ENCODE data around the gene NOS1AP. TPM values are rescaled to one million over a fixed set of nuclear protein-coding genes. Genes with fewer than 3 reads are reported as not detected.

NOS1AP gene
- total and polyA plus RNA-seq, 3 experiments from 2014 or later = 0.07 TPM; not detected in 2

- H3K27ac ChIP-seq (ENCODE audit: low read depth, low read length) = no peak overlapping the region
- no peak overlapping the region for H3K4me3 Mint-ChIP-seq
- peaks cover 5 to 40% of the 10 kb centered on the region in 2 donors for H3K27me3 Mint-ChIP-seq
- no peaks in the 10 kb centered on the region for H3K36me3 ChIP-seq (ENCODE audit: insufficient read depth, low read length)
- H3K9me3 ChIP-seq (ENCODE audit: low read length) = no peaks in the 10 kb centered on the region
- H3K4me3 ChIP-seq (ENCODE audit: low read length) = no peak overlapping the region
- H3K9me3 Mint-ChIP-seq = no peaks in the 10 kb centered on the region
- no peaks in the 10 kb centered on the region for H3K36me3 Mint-ChIP-seq
- H3K27ac Mint-ChIP-seq = no peak overlapping the region
- H3K27me3 ChIP-seq (ENCODE audit: insufficient read depth, low read length, poor library complexity, severe bottlenecking) = no peaks in the 10 kb centered on the region
- DNase-seq = no peak
- no peaks in the 10 kb centered on the region for H3K4me1 ChIP-seq (ENCODE audit: insufficient read depth, low read length)
- no peaks in the 10 kb centered on the region for H3K4me1 Mint-ChIP-seq
- ChIA-PET POLR2A (no interaction called here), CTCF (no interaction called here)
Observed at GRCh38 chr1:162358928-162359327, 289.4 kb downstream of the NOS1AP start.

GRCh38 chr1:162359523-162360236, 290.2 kb downstream of the NOS1AP start:
- DNase-seq = no peak
- no peaks in the 10 kb centered on the region for H3K36me3 ChIP-seq (ENCODE audit: insufficient read depth, low read length)
- Mint-ChIP-seq H3K27me3 (peaks cover 5 to 40% of the 10 kb centered on the region in 2 donors), H3K9me3 (no peaks in the 10 kb centered on the region), H3K27ac (no peak overlapping the region), H3K4me3 (no peak overlapping the region), H3K36me3 (no peaks in the 10 kb centered on the region), H3K4me1 (no peaks in the 10 kb centered on the region)
- ChIA-PET CTCF (no interaction called here), POLR2A (no interaction called here)
- H3K27me3 ChIP-seq (ENCODE audit: insufficient read depth, low read length, poor library complexity, severe bottlenecking) = no peaks in the 10 kb centered on the region
- no peaks in the 10 kb centered on the region for H3K9me3 ChIP-seq (ENCODE audit: low read length)
- no peak overlapping the region for H3K27ac ChIP-seq (ENCODE audit: low read depth, low read length)
- H3K4me3 ChIP-seq (ENCODE audit: low read length) = no peak overlapping the region
- no peaks in the 10 kb centered on the region for H3K4me1 ChIP-seq (ENCODE audit: insufficient read depth, low read length)

- Mint-ChIP-seq H3K27ac (no peak overlapping the region), H3K4me3 (no peak overlapping the region), H3K36me3 (no peaks in the 10 kb centered on the region), H3K4me1 (no peaks in the 10 kb centered on the region), H3K27me3 (peaks cover 5 to 38% of the 10 kb centered on the region in 2 donors), H3K9me3 (no peaks in the 10 kb centered on the region)
- no peaks in the 10 kb centered on the region for H3K4me1 ChIP-seq (ENCODE audit: insufficient read depth, low read length)
- no peak overlapping the region for H3K4me3 ChIP-seq (ENCODE audit: low read length)
- POLR2A ChIA-PET = no interaction called here
- no peaks in the 10 kb centered on the region for H3K36me3 ChIP-seq (ENCODE audit: insufficient read depth, low read length)
- DNase-seq = no peak
- H3K27me3 ChIP-seq (ENCODE audit: insufficient read depth, low read length, poor library complexity, severe bottlenecking) = no peaks in the 10 kb centered on the region
- CTCF ChIA-PET = no interaction called here
- no peaks in the 10 kb centered on the region for H3K9me3 ChIP-seq (ENCODE audit: low read length)
- no peak overlapping the region for H3K27ac ChIP-seq (ENCODE audit: low read depth, low read length)
Observed at GRCh38 chr1:162360237-162360873, 290.9 kb downstream of the NOS1AP start.

- DNase-seq = no peak
Observed at GRCh38 chr1:162360874-162361260, 291.4 kb downstream of the NOS1AP start.

GRCh38 chr1:162361349-162361748, 291.9 kb downstream of the NOS1AP start:
- no peaks in the 10 kb centered on the region for H3K9me3 Mint-ChIP-seq
- Histone ChIP-seq H3K4me3 (ENCODE audit: low read length) (no peak overlapping the region), H3K27ac (ENCODE audit: low read depth, low read length) (no peak overlapping the region), H3K9me3 (ENCODE audit: low read length) (no peaks in the 10 kb centered on the region), H3K27me3 (ENCODE audit: insufficient read depth, low read length, poor library complexity, severe bottlenecking) (no peaks in the 10 kb centered on the region), H3K36me3 (ENCODE audit: insufficient read depth, low read length) (no peaks in the 10 kb centered on the region), H3K4me1 (ENCODE audit: insufficient read depth, low read length) (no peaks in the 10 kb centered on the region)
- POLR2A ChIA-PET = no interaction called here
- H3K27ac Mint-ChIP-seq = no peak overlapping the region
- no peak overlapping the region for H3K4me3 Mint-ChIP-seq
- no peak for DNase-seq
- CTCF ChIA-PET = no interaction called here
- peaks cover 2 to 40% of the 10 kb centered on the region in 2 donors for H3K27me3 Mint-ChIP-seq
- no peaks in the 10 kb centered on the region for H3K4me1 Mint-ChIP-seq
- no peaks in the 10 kb centered on the region for H3K36me3 Mint-ChIP-seq

More at GRCh38 chr1:162360874-162361260, 291.4 kb downstream of the NOS1AP start:
- Mint-ChIP-seq H3K27ac (no peak overlapping the region), H3K4me1 (no peaks in the 10 kb centered on the region), H3K9me3 (no peaks in the 10 kb centered on the region), H3K27me3 (peaks cover 2 to 41% of the 10 kb centered on the region in 2 donors), H3K4me3 (no peak overlapping the region), H3K36me3 (no peaks in the 10 kb centered on the region)
- POLR2A ChIA-PET = no interaction called here
- Histone ChIP-seq H3K36me3 (ENCODE audit: insufficient read depth, low read length) (no peaks in the 10 kb centered on the region), H3K9me3 (ENCODE audit: low read length) (no peaks in the 10 kb centered on the region), H3K27ac (ENCODE audit: low read depth, low read length) (no peak overlapping the region), H3K4me3 (ENCODE audit: low read length) (no peak overlapping the region), H3K27me3 (ENCODE audit: insufficient read depth, low read length, poor library complexity, severe bottlenecking) (no peaks in the 10 kb centered on the region), H3K4me1 (ENCODE audit: insufficient read depth, low read length) (no peaks in the 10 kb centered on the region)
- CTCF ChIA-PET = no interaction called here

GRCh38 chr1:162363823-162364222, 294.3 kb downstream of the NOS1AP start:
- ChIA-PET POLR2A (no interaction called here), CTCF (no interaction called here)
- H3K36me3 Mint-ChIP-seq = no peaks in the 10 kb centered on the region
- Histone ChIP-seq H3K9me3 (ENCODE audit: low read length) (no peaks in the 10 kb centered on the region), H3K27ac (ENCODE audit: low read depth, low read length) (no peak overlapping the region), H3K4me1 (ENCODE audit: insufficient read depth, low read length) (no peaks in the 10 kb centered on the region), H3K27me3 (ENCODE audit: insufficient read depth, low read length, poor library complexity, severe bottlenecking) (no peaks in the 10 kb centered on the region), H3K36me3 (ENCODE audit: insufficient read depth, low read length) (no peaks in the 10 kb centered on the region), H3K4me3 (ENCODE audit: low read length) (no peak overlapping the region)
- no peaks in the 10 kb centered on the region for H3K9me3 Mint-ChIP-seq
- H3K27ac Mint-ChIP-seq = no peak overlapping the region
- H3K27me3 Mint-ChIP-seq = peaks cover 7 to 27% of the 10 kb centered on the region in 2 donors
- no peaks in the 10 kb centered on the region for H3K4me1 Mint-ChIP-seq
- H3K4me3 Mint-ChIP-seq = no peak overlapping the region
- no peak for DNase-seq

- Mint-ChIP-seq H3K27me3 (peaks cover 7 to 27% of the 10 kb centered on the region in 2 donors), H3K36me3 (no peaks in the 10 kb centered on the region), H3K27ac (no peak overlapping the region), H3K9me3 (no peaks in the 10 kb centered on the region), H3K4me1 (no peaks in the 10 kb centered on the region), H3K4me3 (no peak overlapping the region)
- Histone ChIP-seq H3K4me1 (ENCODE audit: insufficient read depth, low read length) (no peaks in the 10 kb centered on the region), H3K36me3 (ENCODE audit: insufficient read depth, low read length) (no peaks in the 10 kb centered on the region), H3K27ac (ENCODE audit: low read depth, low read length) (no peak overlapping the region), H3K4me3 (ENCODE audit: low read length) (no peak overlapping the region), H3K27me3 (ENCODE audit: insufficient read depth, low read length, poor library complexity, severe bottlenecking) (no peaks in the 10 kb centered on the region), H3K9me3 (ENCODE audit: low read length) (no peaks in the 10 kb centered on the region)
- ChIA-PET POLR2A (no interaction called here), CTCF (no interaction called here)
- no peak for DNase-seq
Observed at GRCh38 chr1:162364498-162364897, 295.0 kb downstream of the NOS1AP start.

- no peak overlapping the region for H3K4me3 Mint-ChIP-seq
- peaks cover 7 to 27% of the 10 kb centered on the region in 2 donors for H3K27me3 Mint-ChIP-seq
- no peaks in the 10 kb centered on the region for H3K36me3 ChIP-seq (ENCODE audit: insufficient read depth, low read length)
- no peak overlapping the region for H3K27ac ChIP-seq (ENCODE audit: low read depth, low read length)
- H3K36me3 Mint-ChIP-seq = no peaks in the 10 kb centered on the region
- H3K9me3 Mint-ChIP-seq = no peaks in the 10 kb centered on the region
- H3K27ac Mint-ChIP-seq = no peak overlapping the region
- POLR2A ChIA-PET = no interaction called here
- CTCF ChIA-PET = no interaction called here
- H3K4me3 ChIP-seq (ENCODE audit: low read length) = no peak overlapping the region
- no peaks in the 10 kb centered on the region for H3K4me1 Mint-ChIP-seq
- no peaks in the 10 kb centered on the region for H3K27me3 ChIP-seq (ENCODE audit: insufficient read depth, low read length, poor library complexity, severe bottlenecking)
- no peaks in the 10 kb centered on the region for H3K9me3 ChIP-seq (ENCODE audit: low read length)
- no peak for DNase-seq
- H3K4me1 ChIP-seq (ENCODE audit: insufficient read depth, low read length) = no peaks in the 10 kb centered on the region
Observed at GRCh38 chr1:162365284-162366020, 296.0 kb downstream of the NOS1AP start.

All from CD8-positive, alpha-beta memory T cell (primary cell).